GM21825 (cell line): ENCODE measurements around the gene RGS5.

ENCODE experiments used
- ATAC-seq: cut with Tn5 transposase; IDR thresholded peaks from one replicate; pipeline ENCODE4 v1.9.1; 2021; ENCODE audit warnings: mild to moderate bottlenecking, moderate library complexity; ENCODE audit not compliant: unreplicated experiment

RGS5 gene

DNA sequence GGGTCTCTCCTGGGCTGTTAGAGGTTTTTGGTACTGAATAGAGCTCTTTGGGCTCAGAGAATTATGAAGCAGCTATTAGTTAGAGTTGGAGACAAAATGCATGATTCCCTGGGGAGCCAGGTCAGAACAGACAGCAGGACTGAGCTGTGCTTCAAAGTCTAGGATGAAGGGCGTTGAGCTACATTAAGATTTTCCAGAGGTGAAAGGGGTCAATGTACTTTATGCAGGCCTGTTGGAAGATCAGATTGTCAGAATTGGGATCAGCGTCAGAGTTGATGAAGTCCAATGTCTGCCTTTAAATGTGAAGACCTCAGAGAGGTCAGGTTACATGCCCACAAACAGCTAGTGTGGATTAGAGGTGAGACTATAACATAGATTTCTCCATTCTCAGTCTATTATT, 53.8 kb downstream of the RGS5 start:
- no peak for ATAC-seq

- no peak for ATAC-seq
Measured at GRCh38 chr1:163147019-163147418, 55.7 kb downstream of the RGS5 start.

DNA sequence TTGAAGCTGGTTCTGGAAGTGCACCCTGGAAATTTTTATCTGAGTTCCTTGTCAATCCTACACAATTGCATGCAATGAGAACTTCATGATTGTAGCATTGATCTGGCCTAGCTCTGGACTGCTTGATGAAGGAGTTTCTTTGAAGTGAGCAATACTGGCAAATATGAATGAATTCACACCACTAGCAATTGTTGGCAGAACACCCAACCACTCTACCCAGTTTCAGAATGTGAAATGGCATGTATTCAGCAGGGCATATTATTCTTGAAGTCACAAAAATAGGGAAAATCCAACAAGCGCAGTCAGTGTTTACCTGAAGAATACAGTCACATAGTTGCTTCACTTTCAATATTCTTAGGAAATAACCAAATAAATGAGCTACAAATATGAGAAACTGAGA, 57.3 kb downstream of the RGS5 start:
- ATAC-seq, result no peak

DNA sequence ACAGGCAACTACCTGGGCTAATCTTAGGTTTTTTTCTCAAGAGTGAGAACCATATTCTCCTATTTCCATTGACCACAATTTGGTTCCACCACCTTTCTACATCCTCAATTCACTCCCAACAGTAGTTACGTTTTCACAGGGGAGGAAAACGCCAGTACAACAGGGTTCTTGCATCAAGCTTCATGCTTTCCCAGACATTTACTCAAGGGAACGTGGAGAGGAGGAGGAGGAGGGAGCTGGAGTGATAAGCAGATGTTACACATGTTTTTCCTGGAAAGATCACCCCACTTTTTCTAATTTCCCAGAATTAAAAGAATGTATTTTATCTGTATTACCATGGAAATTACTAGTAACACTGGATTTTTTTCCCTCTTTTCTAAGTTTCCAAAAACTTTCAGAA, 58.3 kb downstream of the RGS5 start:
- ATAC-seq, result no peak

DNA sequence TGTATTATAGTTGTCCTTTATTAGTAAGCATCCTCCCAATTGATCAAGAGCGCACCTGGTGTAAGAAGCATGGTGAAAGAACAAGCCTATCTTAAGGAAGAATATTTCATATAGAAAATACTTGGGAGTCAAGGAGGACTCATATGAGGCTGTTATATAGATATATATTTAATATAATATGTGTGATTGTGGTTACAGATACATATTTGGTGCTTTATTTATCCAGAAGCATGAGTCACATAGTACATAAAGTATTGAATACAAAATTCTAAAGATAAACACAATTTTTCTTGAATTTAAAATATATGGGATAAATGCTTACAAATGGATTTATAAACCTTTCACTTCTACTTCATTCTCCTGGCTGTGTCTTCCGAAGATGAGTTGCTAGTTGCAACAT, 60.6 kb downstream of the RGS5 start:
- no peak for ATAC-seq

GRCh38 chr1:163141556-163141955, 61.2 kb downstream of the RGS5 start:
- ATAC-seq, result no peak

- ATAC-seq, result no peak
Measured at GRCh38 chr1:163137556-163138265, 65.0 kb downstream of the RGS5 start.

- ATAC-seq, result no peak
Measured at GRCh38 chr1:163131981-163132380, 70.7 kb downstream of the RGS5 start.

- no peak for ATAC-seq
Measured at GRCh38 chr1:163130225-163130856, 72.4 kb downstream of the RGS5 start.

- ATAC-seq, result no peak
Measured at GRCh38 chr1:163128282-163128681, 74.4 kb downstream of the RGS5 start.

DNA sequence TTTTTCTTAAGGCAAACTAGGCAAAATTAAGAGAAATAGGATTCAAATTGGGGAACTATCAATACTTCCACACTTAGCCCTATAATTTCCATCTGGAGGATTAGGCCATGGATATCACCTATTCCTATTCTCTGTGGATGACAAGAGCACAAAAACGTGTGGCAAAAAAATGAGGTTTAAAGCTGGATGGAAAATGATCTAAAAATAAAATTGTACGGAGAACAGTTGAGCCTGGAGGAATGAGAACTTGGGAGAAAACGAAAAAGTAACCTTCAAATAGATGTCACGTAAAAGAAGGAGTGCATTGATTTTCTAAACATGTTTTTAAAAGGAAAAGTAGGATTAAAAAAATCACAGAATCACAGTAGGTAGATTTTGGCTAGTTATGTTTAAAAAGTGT, 77.9 kb downstream of the RGS5 start:
- ATAC-seq, result no peak

DNA sequence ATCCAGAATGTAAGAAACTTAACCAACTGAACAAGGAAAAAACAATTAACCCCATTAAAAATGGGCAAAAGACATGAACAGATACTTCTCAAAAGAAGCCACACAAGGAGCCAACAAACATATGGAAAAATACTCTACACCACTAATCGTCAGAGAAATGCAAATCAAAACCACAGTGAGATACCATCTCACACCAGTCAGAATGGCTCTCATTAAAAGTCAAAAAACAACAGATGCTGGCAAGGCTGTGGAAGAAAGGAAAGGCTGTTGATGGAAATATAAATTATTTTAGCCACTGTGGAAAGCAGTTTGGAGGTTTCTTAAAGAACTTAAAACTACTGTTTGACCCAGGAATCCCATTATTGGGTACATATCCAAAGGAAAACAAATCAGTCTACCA, 82.3 kb downstream of the RGS5 start:
- no peak for ATAC-seq

GRCh38 chr1:163119707-163120106, 83.0 kb downstream of the RGS5 start:
- no peak for ATAC-seq

DNA sequence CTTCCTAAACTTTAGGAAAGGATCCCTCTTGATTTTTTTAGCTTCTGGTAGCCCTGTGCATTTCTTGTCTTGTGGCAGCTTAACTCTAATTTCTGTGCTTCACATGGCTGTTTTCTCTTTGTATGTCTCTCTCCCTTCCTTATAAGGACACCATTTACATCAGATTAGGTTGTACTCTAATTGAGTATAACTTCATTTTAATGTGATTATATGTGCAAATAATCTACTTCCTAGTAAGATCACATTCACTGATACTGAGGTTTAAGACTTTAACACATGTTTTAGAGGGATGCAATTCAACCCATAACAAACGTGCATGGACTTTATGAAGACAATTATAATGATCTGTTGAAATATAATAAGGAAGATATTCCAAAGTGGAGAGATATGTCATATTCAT, 86.8 kb downstream of the RGS5 start:
- no peak for ATAC-seq

GRCh38 chr1:163107655-163108054, 95.1 kb downstream of the RGS5 start:
- no peak for ATAC-seq

DNA sequence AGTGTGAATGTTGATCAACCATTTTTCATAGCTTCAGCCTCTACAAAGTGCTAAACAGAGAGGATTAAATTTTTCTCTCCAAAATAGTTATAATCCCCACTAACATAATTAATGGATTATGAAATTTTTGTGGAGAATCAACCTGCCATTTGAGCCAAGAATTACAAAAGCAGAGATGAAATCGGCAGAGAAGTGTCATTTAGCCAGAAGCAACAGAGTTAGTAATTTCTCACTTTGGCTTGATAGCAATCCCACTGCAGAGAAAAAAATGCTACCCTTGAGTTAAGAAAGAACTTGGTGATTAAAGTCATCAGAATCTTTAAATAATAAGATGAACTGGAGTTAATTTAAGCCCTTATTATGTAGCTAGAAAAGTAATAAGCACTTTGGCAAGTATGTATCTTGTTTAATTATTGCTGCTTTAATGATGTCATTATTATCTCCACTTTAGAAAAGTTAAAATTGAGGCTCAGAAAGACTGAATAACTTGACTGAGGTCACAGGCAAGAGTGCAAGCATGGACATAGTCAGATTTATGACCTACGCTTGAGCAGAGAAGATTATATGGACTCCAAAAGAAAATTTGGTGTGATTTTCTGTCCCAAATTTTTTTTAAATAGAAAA, 96.2 kb downstream of the RGS5 start:
- ATAC-seq, result no peak

DNA sequence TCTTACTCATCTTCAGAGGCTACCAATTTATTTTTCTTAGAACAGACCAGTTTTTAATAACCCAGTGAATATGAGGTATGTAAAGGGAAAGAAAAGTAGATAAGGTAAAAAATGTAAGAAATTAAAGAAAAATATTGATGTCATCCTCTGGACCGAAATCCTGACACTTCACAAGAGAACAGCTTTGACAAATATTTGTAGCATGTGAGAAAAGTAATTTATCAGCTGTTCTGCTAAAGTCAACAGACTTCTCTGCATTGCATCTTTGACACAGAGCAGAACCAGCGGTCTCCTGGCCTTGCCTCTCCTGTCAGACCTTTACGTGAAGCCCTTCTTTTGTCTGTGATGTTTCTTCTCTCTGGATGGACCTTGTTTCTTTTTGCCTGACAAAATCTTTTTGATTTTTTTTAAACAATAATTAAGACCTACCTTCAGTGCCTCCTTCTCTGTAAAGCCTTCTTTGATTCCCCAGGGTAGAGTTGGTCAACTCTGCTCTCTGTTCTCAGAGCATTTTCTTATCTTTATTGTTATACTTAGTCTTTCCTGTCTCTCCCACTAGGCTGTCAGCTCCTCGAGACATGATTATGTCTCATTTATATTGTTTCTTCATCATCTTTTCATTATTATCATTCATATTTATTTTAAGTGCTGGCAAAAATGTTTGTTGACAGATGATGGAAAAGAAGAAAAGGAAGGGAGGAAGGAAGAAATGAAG, 98.2 kb downstream of the RGS5 start:
- no peak for ATAC-seq

DNA sequence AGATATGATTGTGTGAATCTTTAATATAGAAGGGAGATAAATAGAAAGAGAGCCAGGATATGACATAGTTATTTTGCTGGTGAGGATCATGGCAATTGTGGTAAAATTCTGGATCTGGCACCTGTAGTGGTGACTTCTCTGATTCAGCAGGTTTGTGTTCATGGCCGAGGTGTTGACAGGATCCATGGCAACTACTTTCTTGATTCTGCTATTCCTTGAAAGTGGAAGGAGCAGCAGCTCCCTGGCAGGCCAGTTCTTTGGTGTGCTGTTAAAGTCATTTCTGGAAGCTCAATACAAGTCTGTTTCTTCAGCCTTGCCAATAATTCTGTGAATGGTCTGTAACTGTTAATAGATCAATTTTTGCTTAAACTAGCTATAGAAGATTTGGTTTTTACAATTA, 100.1 kb downstream of the RGS5 start:
- no peak for ATAC-seq

DNA sequence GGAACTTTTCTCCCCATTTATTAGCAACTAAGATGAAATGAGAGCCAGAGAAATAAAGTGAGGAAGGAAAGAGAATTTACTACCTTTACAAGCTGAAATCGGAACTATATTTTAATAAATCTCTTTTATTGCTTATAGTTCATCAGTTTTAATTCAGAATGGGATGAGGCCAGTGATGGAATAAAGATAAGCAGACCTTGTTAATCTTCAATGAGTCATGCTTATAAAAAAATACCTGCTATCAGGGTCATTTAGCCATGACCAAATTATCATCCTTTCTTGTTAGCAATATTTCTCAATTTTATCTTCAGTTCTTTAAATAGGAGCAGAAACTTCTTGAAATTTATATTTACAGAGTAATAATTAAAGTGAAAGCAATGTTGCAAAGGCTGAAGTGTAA, 107.5 kb downstream of the RGS5 start:
- no peak for ATAC-seq

GRCh38 chr1:163094589-163094988, 108.1 kb downstream of the RGS5 start:
- ATAC-seq, result no peak

DNA sequence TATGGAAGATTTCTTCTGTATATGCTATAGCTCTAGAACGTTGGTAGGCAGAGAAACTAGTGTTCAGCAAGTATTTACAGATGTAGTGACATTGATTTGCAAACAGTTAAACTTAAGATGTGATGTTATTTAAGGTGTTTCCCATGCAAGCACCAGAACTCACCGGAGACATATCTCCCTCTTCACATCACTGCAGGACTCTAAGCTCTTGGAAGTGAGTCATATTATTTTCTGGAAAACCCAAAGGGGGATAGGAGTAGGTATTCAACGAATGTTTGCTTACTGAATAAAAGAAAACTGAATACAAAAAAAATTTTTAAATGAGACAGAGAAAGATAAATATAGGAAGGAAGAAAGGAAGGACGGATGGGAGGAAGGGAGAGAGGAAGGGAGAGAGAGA, 108.5 kb downstream of the RGS5 start:
- ATAC-seq, result no peak

- ATAC-seq, result no peak
Measured at GRCh38 chr1:163093579-163093978, 109.1 kb downstream of the RGS5 start.
